ENCODE measurements around the gene CA10.

The CA10 gene

GRCh38 chr17:51683291-51683690 is 475.2 kb downstream of the CA10 start:
- H3K4me3 ChIP-seq (ENCODE audit: low read depth, low read length) = no peak overlapping the region
- TF ChIP-seq CTCF (IDR thresholded peaks at IDR 0.05; ENCODE audit: low read depth, low read length) = no peak
- in situ Hi-C loops (cut with HindIII; ENCODE audit: low sequenced_read_pairs) = no loop called here
- DNase-seq (ENCODE audit: low read depth, low spot score) = no peak

GRCh38 chr17:51682115-51682514 is 476.4 kb downstream of the CA10 start:
- H3K4me3 ChIP-seq (ENCODE audit: low read depth, low read length) = no peak overlapping the region
- TF ChIP-seq CTCF (IDR thresholded peaks at IDR 0.05; ENCODE audit: low read depth, low read length) = no peak
- in situ Hi-C loops (cut with HindIII; ENCODE audit: low sequenced_read_pairs) = no loop called here
- DNase-seq (ENCODE audit: low read depth, low spot score) = no peak

- TF ChIP-seq CTCF (IDR thresholded peaks at IDR 0.05; ENCODE audit: low read depth, low read length) = no peak
- in situ Hi-C loops (cut with HindIII; ENCODE audit: low sequenced_read_pairs) = no loop called here
These were observed 480.6 kb downstream of the CA10 start for GRCh38 chr17:51677875-51678274.

GRCh38 chr17:51676691-51677487 is 481.6 kb downstream of the CA10 start:
- H3K4me3 ChIP-seq (ENCODE audit: low read depth, low read length) = no peak overlapping the region
- no peak for TF ChIP-seq CTCF (IDR thresholded peaks at IDR 0.05; ENCODE audit: low read depth, low read length)
- DNase-seq (ENCODE audit: low read depth, low spot score) = no peak
- in situ Hi-C loops (cut with HindIII; ENCODE audit: low sequenced_read_pairs) = no loop called here

More at GRCh38 chr17:51677875-51678274, 480.6 kb downstream of the CA10 start:
- no peak overlapping the region for H3K4me3 ChIP-seq (ENCODE audit: low read depth, low read length)
- no peak for DNase-seq (ENCODE audit: low read depth, low spot score)

GRCh38 chr17:51674579-51675255 is 483.8 kb downstream of the CA10 start:
- in situ Hi-C loops (cut with HindIII; ENCODE audit: low sequenced_read_pairs) = no loop called here
- TF ChIP-seq CTCF (IDR thresholded peaks at IDR 0.05; ENCODE audit: low read depth, low read length) = no peak
- no peak for DNase-seq (ENCODE audit: low read depth, low spot score)
- no peak overlapping the region for H3K4me3 ChIP-seq (ENCODE audit: low read depth, low read length)

- no peak for TF ChIP-seq CTCF (IDR thresholded peaks at IDR 0.05; ENCODE audit: low read depth, low read length)
- H3K4me3 ChIP-seq (ENCODE audit: low read depth, low read length) = no peak overlapping the region
- in situ Hi-C loops (cut with HindIII; ENCODE audit: low sequenced_read_pairs) = no loop called here
- DNase-seq (ENCODE audit: low read depth, low spot score) = no peak
These were observed 485.4 kb downstream of the CA10 start for GRCh38 chr17:51673070-51673469.
